GM21360 (cell line): ENCODE measurements around the gene DUOX2.
"Not testable (repeated sequence)": the region's sequence is repeated elsewhere in the genome, so short reads cannot be mapped to it uniquely, and the experiment has no call there.

Experiments used
- ATAC-seq: cut with Tn5 transposase; IDR thresholded peaks from one replicate; pipeline ENCODE4 v1.9.1; 2021; ENCODE audit warnings: mild to moderate bottlenecking, moderate library complexity; ENCODE audit not compliant: unreplicated experiment

The DUOX2 gene

DNA sequence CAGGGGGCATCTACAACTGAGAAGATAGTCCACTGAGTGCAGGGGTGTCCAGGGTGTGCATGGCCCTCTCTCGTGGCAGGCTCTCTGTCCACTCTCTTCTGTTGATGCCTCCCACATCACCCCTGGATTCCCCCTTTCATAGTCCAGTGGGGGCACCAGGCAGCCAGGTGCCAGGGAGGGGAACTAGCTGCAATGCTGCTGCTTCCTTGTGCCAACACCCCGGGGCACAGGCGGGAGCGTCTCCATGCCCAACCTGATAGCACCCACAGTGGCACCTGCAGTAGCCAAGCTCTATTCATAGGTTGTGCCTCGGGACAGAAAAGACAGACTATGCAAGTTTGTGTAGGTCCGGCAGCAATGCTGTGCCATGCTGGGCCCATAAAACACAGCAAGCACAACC is 11.7 kb downstream of the DUOX2 start:
- ATAC-seq = no peak

DNA sequence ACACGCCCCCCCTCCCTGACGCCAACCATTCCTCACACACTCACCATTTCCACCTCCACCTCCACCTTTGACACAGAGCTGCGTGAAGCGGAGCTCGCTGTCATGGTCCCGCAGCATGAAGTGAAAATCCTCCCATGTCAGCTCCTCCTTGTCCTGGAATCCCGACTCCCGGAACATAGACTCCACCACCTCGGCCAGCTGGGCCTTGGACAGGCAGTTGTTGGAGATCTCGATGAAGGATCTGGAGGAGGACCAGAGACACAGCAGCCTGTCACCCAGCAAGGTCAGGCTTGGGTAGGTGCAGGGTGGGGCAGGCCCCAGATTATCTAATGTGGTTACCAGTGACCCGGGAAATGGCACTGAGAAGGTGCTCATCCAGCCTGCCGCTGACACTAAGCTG is 12.2 kb downstream of the DUOX2 start:
- ATAC-seq = no peak

DNA sequence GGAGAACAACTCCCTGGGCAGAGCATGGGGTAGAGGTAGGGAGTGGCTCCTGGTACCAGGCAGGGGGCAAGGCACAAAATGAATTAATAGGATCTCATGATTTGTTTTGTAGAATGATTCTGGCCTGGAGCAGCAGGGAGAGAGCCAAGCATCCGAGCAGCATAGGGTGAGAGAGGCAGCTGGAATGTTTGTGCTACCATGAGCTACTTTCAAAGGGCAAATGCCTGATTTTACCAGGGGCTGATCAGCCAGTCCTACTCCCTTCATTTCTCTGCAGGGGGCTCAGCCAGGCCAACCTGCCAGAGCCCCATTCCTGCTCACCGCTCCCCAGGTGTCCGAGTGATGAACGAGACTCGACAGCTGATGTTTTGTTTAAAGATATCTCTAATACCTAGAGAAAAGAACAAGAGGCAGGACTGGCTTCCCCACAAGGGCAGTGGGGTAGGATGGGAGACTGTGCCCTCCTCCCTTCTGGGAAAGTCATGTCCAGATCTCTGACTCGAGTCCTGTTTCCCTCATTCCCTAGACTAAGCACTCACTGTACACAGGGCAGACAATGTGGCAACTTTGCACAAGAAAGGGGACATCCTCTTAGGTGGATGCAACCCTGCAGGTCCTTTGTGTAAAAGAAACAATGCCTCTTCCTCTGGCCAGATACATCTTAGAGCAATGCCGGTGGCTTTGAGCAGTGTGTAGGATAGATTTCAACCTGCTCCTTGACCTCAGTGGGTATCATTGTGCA is 12.9 kb downstream of the DUOX2 start:
- ATAC-seq = no peak

DNA sequence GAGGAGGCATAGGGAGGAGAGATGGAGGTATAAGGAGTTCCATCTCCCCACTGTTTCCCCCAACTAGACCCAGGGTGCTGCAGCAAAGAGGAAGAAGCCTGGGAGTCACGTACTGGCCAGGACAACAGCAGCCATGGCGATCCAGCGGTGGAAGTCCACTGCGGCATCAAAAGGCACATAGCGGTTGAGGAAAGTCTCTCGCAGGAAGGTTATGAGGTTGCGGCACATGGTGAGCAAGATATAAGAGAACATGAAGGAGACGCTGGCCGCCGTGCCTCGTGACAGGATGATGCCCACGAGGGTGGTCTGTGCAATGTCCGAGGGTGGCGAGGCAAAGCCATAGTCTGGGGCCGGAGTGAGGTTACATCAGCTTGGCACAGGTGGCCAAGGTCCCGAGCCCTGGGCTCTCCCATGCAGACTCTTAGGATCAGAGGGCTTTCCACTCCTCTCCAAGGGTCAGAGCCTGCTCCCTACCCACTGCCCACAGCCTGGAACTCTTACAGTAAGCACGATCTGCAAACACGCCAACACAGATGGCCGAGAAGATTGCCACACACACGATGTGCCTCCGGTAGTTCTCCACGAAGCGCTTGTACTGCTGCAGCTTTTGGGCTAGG is 14.3 kb downstream of the DUOX2 start:
- no peak for ATAC-seq

DNA sequence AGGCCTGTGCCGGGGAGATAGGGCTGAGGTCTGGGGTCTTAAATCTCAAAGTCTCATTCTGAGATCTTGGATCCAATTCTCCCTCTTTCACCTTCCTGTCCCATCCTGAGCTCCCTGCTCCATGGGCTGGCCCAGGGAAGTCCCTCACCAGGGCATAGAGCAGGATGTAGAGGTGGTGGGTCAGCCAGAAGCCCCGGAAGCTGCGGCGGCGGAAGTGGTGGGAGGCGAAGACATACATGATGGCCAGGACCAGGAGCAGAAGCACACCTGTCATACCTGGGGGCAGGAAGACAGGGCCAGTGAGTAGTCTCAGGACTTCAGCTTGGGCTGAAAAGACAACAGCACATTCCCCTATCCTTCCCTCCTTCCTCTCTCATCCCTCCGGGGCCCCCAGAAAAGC is 16.5 kb downstream of the DUOX2 start:
- no peak for ATAC-seq

DNA sequence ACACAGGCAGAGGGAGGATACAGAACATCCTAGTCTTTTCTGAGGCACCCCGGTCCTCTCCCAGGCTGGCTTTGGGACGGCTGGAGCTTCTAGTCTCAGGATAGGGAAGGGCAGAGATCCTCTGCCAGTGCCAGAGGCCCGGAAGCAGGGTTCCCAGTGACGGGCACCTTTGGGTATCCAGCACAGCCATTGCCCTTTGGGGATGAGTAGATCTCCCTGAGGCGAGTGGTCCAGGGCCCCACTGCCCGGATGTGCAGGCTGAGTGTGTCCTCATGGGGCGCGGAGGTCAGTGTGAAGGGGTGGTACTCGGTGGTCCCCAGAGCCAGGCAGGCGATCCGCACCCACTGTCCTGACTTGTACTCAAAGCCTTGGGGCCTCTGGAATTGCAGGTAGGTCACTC is 18.3 kb downstream of the DUOX2 start:
- no peak for ATAC-seq

DNA sequence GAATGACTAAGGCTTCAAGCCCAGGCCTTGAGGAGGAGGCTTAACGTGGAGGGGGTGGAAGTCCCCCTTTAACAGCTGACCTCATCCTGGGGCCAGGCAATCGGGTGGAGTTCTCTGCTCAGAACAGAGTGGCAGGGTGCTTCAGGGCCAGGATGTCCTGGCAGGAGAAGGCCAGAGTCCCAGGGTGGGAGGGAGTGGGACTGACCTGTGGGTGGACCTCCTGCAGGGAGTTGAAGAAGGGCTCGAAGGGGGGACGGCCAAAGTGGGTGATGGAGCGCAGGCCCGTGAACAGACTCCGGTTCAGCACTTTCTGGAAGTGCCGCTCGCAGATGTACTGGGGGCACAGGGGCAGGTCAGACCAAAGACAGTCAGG is 19.6 kb downstream of the DUOX2 start:
- no peak for ATAC-seq

DNA sequence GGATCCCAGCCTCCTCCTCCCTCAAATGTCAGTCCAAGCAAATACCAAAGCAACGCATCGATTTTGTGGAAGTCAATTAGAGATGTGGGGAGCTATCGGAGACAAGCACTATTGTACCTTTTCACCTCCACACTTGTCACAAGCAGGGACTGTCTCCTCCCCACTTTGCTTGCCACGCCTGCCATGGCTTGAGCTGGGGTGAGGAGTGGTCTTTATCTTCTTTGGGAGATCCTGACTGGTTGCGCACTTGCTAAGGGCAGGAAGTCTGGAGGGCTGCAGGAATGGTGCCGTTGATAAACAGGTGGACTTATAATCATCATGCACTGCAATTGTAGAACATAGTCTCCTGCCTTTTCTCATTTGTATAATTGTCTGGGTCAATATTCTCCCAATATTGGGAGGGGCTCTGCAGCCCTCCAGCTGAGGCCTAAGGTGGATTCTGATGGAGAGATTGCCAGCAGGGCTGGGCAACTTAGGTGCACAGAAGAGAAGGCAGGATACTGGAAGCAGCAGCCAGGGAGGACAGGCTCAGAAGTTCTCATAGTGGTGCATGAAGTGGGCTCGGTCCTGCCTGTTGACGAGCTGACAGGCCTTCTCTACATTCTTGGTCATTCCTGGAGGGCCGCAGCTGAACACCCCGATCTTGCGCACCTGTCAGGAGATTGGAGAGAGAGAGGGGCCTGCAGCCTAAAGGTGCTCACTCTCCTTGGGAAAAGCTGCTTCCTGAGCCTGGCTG is 20.2 kb downstream of the DUOX2 start:
- ATAC-seq = no peak

DNA sequence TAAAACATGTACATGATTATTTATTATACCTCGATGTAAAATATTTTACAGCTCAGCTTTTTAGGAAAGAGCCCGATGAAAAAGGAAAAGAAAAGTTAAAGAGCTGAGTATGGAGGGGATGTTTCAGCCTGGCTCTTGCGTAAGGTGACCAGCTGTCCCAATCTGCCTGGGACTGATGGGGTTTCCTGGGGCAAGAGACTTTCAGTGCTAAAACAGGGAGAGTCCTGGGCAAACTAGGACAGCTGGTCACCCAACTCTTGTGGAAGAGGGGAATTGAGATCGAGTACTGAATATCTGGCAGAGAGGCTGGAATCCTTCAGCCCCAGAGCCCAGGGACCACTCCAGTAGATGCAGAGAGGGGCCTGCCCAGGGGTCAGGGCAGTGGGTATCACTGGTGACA is 21.0 kb downstream of the DUOX2 start:
- ATAC-seq = no peak

DNA sequence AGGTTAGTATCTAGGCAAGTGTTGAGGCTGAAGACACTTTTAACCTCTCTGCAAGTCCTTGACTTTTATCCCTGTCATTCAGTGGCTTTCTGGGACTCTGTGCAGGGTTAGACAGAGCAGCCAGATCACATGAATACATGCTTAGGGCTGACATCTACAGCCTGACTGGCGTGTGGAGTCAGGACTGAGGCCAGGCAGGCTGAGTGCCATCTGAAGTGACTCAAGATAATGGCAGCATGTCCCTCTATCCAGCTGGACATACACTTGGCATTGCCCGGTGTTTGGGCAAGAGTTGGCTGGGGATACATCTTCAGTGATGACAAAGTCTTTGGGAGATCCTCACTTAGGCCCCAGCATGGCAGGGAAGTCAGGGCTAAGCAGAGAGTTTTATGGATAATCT is 22.4 kb downstream of the DUOX2 start:
- ATAC-seq = no peak

DNA sequence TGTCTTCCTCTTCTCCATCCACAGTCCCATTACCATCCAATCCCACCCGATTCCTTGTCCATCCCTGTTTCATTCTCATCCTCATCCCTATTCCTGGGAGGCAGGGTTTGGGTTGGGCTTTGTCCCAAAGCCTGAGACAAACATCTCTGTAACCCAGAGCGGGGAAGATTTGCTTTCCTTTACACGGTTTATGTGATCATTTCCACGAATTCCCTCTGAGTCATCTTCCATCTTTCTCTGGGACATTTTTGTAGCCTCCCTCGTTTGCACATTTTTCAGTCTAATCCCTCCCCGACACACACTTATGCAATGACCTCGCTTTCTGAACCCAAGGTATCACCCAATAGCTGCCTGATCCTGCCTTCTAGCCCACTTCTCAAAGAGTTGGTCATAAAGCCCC is 22.8 kb downstream of the DUOX2 start:
- no peak for ATAC-seq

DNA sequence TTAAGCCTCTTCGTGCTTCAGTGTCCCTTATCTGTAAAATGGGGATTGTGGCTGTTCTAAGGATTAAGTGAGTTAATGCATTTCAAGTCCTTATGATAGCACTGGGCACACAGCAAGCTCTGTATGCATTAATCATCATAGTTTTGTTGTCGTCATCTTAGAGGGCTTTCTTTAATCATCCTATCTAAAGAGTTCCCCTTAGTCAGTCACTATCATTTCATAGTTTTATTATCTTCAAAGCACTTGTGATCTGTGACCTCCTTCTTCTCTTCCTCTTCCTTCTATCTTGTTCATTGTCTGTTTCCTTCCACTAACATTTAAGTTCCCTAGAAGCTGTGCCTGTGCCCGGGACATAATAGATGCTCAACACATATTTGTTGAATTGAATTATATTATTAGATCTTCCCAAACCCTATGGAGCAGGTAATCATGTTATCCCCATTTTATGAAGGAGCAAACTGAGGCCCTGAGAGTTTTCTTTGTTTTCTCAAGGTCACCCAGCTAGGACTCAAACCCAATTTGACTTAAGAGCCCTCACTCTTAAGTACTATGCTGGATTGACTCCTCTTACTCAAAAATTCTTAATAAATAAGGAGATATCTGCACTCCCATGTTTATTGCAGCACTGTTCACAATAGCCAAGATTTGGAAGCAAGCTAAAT is 24.1 kb downstream of the DUOX2 start:
- ATAC-seq = no peak

DNA sequence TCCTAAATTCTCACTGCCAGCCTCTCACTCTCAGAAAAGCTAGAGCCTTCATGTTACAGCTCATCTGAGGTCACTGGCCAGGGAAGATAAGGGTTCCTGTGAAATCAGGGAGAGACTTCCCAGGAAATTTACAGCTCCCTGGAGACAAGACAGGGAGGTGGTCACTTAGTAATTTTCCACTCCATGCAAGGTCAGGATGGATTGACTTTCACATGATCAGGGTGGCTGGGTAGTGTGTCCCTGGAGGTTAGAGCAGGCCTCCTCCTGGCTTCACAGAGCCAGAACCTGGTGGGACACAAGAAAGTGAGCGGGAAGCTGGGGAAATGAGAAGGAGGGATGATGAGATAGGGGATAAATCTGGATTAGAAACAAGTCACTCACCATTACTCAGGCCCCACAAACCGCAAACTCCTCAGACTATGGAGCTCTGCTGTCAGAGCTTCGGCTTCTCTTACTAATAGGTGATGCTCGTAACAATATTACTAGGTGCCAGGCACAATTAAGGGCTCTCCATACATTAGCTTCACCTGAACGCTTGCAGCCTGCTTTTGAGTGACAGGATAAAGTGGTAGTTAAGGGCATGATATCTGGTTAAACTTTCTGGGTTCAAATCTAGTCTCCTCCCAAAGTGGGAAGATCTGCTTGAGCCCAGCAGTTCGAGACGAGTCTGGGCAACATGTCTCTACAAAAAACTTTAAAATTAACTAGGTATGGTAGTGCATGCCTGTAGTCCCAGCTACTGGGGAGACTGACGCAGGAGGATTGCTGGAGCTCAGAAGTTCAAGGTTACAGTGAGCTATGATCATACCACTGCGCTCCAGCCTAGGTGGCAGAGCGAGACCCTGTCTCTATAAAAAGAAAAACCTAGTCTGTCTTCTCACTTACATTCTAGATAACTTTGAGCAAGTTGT is 24.9 kb downstream of the DUOX2 start:
- no peak for ATAC-seq

DNA sequence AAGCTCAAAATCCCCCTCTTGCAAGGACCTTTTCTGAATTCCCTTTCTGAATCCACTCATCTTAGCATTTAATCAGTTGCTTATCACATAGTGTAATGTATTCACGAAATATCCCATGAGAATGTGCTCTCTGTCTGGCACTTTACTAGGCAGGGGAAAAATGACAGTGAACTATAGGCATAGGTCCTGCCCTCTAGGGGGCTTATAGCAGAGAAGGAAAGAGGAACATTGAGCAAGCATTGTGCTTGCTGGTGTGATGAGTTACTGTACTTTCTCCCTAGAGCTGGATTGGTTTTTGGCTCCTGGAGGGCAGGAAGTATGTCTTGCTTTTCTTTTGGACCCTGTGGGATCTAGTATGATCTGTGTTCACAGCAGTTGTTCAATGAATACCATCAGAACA is 26.5 kb downstream of the DUOX2 start:
- no peak for ATAC-seq

DNA sequence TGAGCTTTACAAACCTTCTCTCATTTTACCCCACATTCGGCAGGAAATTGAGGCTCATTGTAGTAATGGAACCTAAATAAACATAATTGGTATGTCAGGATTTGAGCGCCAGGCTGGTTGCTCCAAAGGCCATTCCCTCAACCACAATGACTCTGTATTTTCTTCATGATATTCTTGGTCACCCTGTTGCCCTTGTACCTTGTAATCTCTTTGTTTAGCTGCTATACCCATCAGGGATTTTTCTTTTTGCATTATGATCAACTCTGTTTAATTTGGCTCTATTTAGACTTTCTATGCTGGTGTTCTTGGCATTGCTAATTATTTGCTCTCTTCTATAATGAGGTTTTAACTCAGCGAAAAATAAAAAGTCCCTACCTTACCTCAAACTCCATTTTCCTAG is 29.8 kb downstream of the DUOX2 start:
- ATAC-seq = no peak

DNA sequence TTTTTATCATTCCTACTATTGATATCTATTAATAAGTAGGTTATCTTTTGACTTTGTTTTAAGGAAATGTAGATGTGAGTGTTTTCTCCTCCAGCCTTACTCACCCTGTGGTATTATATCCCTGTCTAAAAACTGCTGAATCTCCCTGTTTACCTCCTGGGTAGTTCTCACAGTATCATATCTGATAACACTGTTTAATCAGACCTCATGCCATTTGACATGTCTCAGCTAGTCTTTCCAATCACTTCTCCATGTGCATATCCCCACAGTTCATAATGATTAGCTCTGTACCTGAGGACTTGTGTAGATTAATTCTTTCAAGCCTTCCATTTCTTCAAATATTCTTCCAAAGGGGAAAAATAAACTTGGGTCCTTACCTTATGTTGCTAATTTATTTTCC is 30.7 kb downstream of the DUOX2 start:
- no peak for ATAC-seq

DNA sequence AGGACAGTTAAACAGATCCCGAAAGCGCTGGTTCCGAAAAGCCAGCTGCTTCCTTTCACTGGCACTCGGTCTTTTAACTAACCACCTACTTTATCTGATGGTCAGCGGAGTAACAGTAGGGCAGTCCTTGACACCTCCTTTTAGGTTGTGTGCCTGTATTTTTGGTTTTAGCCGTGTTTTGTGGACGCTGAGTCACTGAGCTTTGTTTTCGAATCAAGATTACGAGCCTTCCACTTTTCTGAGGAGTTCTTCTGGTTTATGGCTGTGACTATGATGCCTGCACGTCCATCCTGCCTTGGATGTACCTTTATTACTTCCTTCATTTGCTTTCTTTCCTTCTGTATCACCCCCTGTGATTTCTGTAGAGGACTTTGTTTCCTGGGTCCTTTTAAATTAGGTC is 31.6 kb downstream of the DUOX2 start:
- not testable (repeated sequence) for ATAC-seq

DNA sequence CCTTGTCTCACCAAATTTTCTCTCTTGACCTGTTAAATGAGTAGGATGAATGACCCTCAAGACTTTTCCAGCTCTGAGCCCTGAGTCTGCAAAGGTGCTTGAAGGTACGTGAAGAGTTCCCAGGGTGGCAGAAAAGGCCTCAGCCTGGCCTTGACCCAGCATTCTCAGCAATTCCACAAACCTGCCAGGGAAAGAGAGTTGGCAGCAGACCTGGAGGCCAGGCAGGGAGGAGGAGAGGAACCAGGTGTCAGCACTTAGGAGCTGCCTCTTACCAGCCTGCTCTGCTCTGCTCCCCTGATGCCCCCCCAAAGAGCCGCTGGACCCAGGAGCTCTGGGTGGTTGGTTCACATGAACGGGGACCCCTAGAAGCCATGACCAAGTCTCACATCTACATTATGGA is 33.4 kb downstream of the DUOX2 start:
- not testable (repeated sequence) for ATAC-seq

DNA sequence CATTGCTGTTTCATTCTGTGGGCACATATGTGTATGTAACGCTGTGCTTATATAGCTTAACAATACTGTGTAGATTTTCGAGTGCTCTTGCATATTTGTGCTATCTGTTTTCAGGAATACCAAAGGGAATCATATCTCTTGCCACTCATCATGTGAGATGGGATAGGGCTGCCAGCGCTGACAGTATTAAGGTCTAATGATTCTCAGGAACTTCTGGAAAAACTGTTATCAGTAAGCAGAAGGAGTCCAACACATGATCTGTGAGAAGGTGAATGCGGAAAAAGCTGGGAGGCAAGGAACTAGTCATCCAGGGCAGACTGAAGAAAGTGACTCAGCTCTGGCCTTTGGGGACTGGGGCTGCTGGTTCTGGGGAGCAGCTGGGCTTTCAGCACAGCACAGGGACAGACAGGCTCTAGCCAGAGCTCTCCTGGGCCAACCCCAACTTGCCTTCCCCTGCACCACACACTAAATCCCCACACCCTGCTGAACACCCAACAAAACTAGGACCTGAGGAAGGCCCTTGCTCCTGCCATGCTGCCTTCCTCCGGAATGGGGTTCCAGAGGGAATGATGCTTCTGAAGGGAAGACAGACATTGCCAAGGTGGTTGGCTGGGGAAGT is 34.2 kb downstream of the DUOX2 start:
- ATAC-seq = not testable (repeated sequence)

DNA sequence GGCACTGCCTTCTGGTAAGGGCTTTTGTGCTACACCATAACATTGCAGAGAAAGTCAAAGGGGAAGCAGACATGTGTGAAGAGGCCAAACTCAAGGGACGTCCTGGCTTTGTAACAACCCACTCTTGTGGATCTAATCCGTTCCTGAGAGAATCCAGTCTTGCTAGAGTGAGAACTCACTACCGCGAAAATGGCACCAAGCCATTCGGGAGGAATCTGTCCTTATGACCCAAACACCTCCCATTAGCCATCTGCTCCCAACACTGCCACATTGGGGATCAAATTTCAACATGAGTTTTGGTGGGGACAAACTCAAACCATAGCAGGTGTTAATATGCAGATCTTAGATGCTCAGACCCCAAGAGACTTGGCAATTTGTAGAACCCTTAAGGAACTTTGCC is 34.8 kb downstream of the DUOX2 start:
- not testable (repeated sequence) for ATAC-seq
